Measurements from ENCODE around the gene ZBTB7C.

- TF ChIP-seq CTCF (IDR thresholded peaks at IDR 0.05; ENCODE audit: low read depth, low read length, missing input control) (no peak), ATF3 (IDR thresholded peaks at IDR 0.05) (no peak), TAF1 (conservative IDR thresholded peaks at IDR 0.05) (no peak), JUND (IDR thresholded peaks at IDR 0.05) (no peak), MAX (IDR thresholded peaks at IDR 0.05) (no peak), GABPA (IDR thresholded peaks at IDR 0.05 in 1 of 2, conservative IDR thresholded peaks at IDR 0.05 in 1 of 2) (no peak), RXRA (IDR thresholded peaks at IDR 0.05) (no peak), YY1 (IDR thresholded peaks at IDR 0.05) (no peak), SP1 (IDR thresholded peaks at IDR 0.05) (no peak)
- TF ChIP-seq, protein P1, sequence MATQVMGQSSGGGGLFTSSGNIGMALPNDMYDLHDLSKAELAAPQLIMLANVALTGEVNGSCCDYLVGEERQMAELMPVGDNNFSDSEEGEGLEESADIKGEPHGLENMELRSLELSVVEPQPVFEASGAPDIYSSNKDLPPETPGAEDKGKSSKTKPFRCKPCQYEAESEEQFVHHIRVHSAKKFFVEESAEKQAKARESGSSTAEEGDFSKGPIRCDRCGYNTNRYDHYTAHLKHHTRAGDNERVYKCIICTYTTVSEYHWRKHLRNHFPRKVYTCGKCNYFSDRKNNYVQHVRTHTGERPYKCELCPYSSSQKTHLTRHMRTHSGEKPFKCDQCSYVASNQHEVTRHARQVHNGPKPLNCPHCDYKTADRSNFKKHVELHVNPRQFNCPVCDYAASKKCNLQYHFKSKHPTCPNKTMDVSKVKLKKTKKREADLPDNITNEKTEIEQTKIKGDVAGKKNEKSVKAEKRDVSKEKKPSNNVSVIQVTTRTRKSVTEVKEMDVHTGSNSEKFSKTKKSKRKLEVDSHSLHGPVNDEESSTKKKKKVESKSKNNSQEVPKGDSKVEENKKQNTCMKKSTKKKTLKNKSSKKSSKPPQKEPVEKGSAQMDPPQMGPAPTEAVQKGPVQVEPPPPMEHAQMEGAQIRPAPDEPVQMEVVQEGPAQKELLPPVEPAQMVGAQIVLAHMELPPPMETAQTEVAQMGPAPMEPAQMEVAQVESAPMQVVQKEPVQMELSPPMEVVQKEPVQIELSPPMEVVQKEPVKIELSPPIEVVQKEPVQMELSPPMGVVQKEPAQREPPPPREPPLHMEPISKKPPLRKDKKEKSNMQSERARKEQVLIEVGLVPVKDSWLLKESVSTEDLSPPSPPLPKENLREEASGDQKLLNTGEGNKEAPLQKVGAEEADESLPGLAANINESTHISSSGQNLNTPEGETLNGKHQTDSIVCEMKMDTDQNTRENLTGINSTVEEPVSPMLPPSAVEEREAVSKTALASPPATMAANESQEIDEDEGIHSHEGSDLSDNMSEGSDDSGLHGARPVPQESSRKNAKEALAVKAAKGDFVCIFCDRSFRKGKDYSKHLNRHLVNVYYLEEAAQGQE (IDR thresholded peaks at IDR 0.05) = no peak
These were observed 302.0 kb downstream of the ZBTB7C start for GRCh38 chr18:48106976-48107781.

Data from liver (tissue), 3 donors.